HepG2 (cell line): ENCODE results near the gene S100A9. TPM values are rescaled to one million over a fixed set of nuclear protein-coding genes. Genes with fewer than 3 reads are reported as not detected.
"Not testable (repeated sequence)": the region's sequence is repeated elsewhere in the genome, so short reads cannot be mapped to it uniquely, and the experiment has no call there.

Experiments used
- ATAC-seq: fragments of 200-7000 bp; cut with Tn5 transposase; 3 replicates; pipeline ENCODE4 v1.9.1; 2020; ENCODE audit warnings: mild to moderate bottlenecking, moderate library complexity
- BruUV-seq: library from RNA; stranded (reverse); fragments of 400-500 nt; replicated peaks from 2 replicates; lab custom pipeline; 2021; lab: Mats Ljungman, UMichigan
- CTCF ChIA-PET: fragments of 300-600 bp; formaldehyde crosslinking; extraction: SDS; loops from one replicate; lab custom pipeline; 2021; ENCODE audit warnings: low total read pairs, inconsistent platforms, low intra/inter-chr PET ratio; lab: Yijun Ruan, JAX
- POLR2A ChIA-PET: fragments of 350-600 bp; sonication (Branson Sonifier 250); formaldehyde crosslinking; loops from one replicate; lab custom pipeline; 2020; ENCODE audit warnings: antibody characterized with exemption, inconsistent platforms; lab: Yijun Ruan, JAX
- DNase-seq: peaks from one replicate; pipeline ENCODE4 v3.0.0-alpha.2; 2015; ENCODE audit warnings: low spot score
- FAIRE-seq: peaks from 3 replicates; lab custom pipeline; 2011; peaks lifted over from hg19 to GRCh38; lab: Jason Lieb, UNC
- H2AFZ ChIP-seq: one replicate; pipeline ENCODE4 v1.6.1; 2011; ENCODE audit warnings: low read length, inconsistent platforms
- H3K27ac ChIP-seq: fragments of 300-600 bp; 3 replicates; pipeline ENCODE4 v1.8.0; 2011; ENCODE audit warnings: mixed run types, mild to moderate bottlenecking, mixed read lengths, low read length, inconsistent platforms; ENCODE audit not compliant: insufficient read depth; ENCODE audit errors: extremely low read length
- H3K27me3 ChIP-seq, 2 experiments: fragments of 200-600 bp in 1 of 2; 2 replicates in 1 of 2; 3 replicates in 1 of 2; pipeline versions ENCODE4 v1.6.0 to v1.8.0; 2011; ENCODE audit warnings: low read length in 2 of 2, mild to moderate bottlenecking in 2 of 2, moderate library complexity in 2 of 2, inconsistent platforms in 1 of 2; ENCODE audit not compliant: insufficient read depth in 2 of 2, control insufficient read depth in 1 of 2
- H3K36me3 ChIP-seq, 2 experiments: fragments of 200-600 bp in 1 of 2; replicated peaks in 1 of 2; 2 replicates in 1 of 2; 3 replicates in 1 of 2; pipeline versions ENCODE4 v1.5.1 to v1.8.0; 2011; ENCODE audit warnings: low read length in 2 of 2, inconsistent platforms in 1 of 2; ENCODE audit not compliant: insufficient read depth in 2 of 2, control insufficient read depth in 1 of 2
- H3K4me1 ChIP-seq: 2 replicates; pipeline ENCODE4 v1.5.1; 2012; ENCODE audit warnings: low read length, inconsistent platforms; ENCODE audit not compliant: insufficient read depth
- H3K4me2 ChIP-seq: 2 replicates; pipeline ENCODE4 v1.6.0; 2011; ENCODE audit warnings: low read depth, low read length, inconsistent platforms
- H3K4me3 ChIP-seq, 3 experiments: fragments of 200-600 bp in 1 of 3; sonication (generic), shearing (Covaris generic) in 1 of 3; replicated peaks in 1 of 3; 2 replicates each; pipeline ENCODE4 v1.5.1; 2011 to 2016; ENCODE audit warnings: low read length in 3 of 3, inconsistent platforms in 2 of 3, low read depth in 2 of 3, mild to moderate bottlenecking in 2 of 3, control low read depth in 1 of 3, mixed read lengths in 1 of 3; ENCODE audit not compliant: insufficient read depth in 1 of 3
- H3K79me2 ChIP-seq: one replicate; pipeline ENCODE4 v1.6.1; 2011; ENCODE audit warnings: low read length, inconsistent platforms; ENCODE audit not compliant: insufficient read depth
- H3K9ac ChIP-seq: 2 replicates; pipeline ENCODE4 v1.6.0; 2011; ENCODE audit warnings: mild to moderate bottlenecking, low read depth, low read length, inconsistent platforms; ENCODE audit not compliant: insufficient read depth
- H3K9me3 ChIP-seq: 2 replicates; pipeline ENCODE4 v1.5.1; 2012; ENCODE audit warnings: mild to moderate bottlenecking, low read length
- H4K20me1 ChIP-seq: 2 replicates; pipeline ENCODE4 v1.6.0; 2011; ENCODE audit warnings: inconsistent platforms, mild to moderate bottlenecking, low read length, moderate library complexity; ENCODE audit not compliant: insufficient read depth
- WGBS: methylation state at CpG from one replicate; pipeline ENCODE4 v1.1.6; 2017; ENCODE audit warnings: low lambda C conversion rate; 5-methylcytosine and 5-hydroxymethylcytosine counted together
- in situ Hi-C: cut with HindIII; loops from 2 replicates; pipeline ENCODE4 v1.10.0; 2017; ENCODE audit warnings: low pct_unique_long_range_greater_than_20kb; ENCODE audit not compliant: extremely low pct_ligation_motif_present
- intact Hi-C: fragments of 100-400 bp; cut with micrococcal nuclease; formaldehyde crosslinking; loops from one replicate; pipeline ENCODE4 v1.10.0; 2022; ENCODE audit not compliant: unreplicated experiment
- polyA plus RNA-seq, 8 experiments: library from polyadenylated mRNA; depleted of rRNA in 3 of 8; stranded (reverse) in 7 of 8; unstranded in 1 of 8; fragments of >200 nt; fragmentation: Illumina TruSeq in 4 of 8; extraction: Trizol in 4 of 8; gene quantifications; 2 replicates each; pipeline versions ENCODE4 v1.2.1 to v1.2.3, GENCODE V29; 2011 to 2016; ENCODE audit warnings: low read depth in 4 of 8, missing spikeins in 1 of 8, mixed read lengths in 1 of 8; ENCODE audit not compliant: insufficient read depth in 1 of 8
- small RNA-seq, 3 experiments: library from RNA; depleted of rRNA; stranded (forward); fragments of <200 nt; gene quantifications; one replicate each; pipeline ENCODE3, GENCODE V24; 2012; ENCODE audit warnings: low read depth in 2 of 3, low replicate concordance in 1 of 3; ENCODE audit not compliant: insufficient read length in 3 of 3, insufficient read depth in 2 of 3
- total RNA-seq, 5 experiments: library from RNA; depleted of rRNA; stranded (reverse); fragments of >200 nt; fragmentation: Illumina TruSeq; extraction: Trizol; gene quantifications; 2 replicates each; pipeline ENCODE4 v1.2.3, GENCODE V29; 2016; ENCODE audit warnings: low read depth in 1 of 5

S100A9 gene
- total and polyA plus RNA-seq, 2 of the 13 experiments (the other 11 are each of a cell fraction or from before 2014, with no cell fraction given), result 0.31 to 0.69 TPM

DNA sequence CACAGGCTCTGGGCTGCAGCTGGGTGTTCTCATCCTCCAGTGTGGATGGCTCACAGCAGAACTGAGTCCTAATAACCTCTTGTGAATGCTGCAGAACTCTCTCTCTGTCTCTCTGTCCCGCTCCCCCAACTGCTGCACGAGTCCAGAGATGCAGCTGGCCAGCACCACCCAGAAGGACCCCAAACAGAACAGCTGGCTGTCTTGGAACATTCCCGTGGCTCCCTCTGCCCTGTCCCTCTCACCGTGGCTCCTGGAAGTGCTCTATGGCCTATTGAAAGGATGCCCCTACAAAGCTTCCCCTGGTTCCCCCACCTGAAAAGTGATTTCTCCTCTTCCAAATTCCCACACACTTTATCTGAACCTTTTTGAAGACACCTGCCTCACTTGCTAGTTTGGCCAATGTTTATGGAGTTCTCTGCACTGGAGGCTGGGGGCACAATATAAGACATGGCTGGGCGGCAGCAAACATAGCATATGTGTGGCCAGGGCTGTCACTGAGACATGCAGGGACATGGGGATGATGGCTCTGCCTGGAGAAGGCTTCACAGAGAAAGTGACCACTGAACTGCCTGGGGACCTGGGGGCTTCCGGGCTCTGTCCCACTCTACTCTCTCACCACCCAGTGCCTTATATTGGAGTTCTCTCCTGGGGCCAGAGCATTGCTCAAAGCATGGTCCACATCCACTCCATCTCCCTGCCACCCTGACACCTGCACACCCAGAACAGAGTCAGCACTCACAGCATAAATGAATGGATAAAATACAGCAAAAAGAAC is 48.4 kb downstream of the S100A9 start:
- 0% methylated on average over 4 of the region's 6 CpGs for WGBS
- H3K4me1 ChIP-seq, CTCF ChIA-PET, H3K4me2 ChIP-seq, H3K9me3 ChIP-seq, H3K4me3 ChIP-seq, in situ Hi-C loops, POLR2A ChIA-PET, H4K20me1 ChIP-seq, intact Hi-C loops, ATAC-seq, H3K79me2 ChIP-seq, H3K36me3 ChIP-seq, H3K9ac ChIP-seq, DNase-seq, H2AFZ ChIP-seq, H3K27ac ChIP-seq, BruUV-seq, FAIRE-seq: not testable (repeated sequence)
- peaks cover 1 to 21% of the 10 kb centered on the region in 2 experiments; a peak in 3 of 5 replicates for H3K27me3 ChIP-seq

DNA sequence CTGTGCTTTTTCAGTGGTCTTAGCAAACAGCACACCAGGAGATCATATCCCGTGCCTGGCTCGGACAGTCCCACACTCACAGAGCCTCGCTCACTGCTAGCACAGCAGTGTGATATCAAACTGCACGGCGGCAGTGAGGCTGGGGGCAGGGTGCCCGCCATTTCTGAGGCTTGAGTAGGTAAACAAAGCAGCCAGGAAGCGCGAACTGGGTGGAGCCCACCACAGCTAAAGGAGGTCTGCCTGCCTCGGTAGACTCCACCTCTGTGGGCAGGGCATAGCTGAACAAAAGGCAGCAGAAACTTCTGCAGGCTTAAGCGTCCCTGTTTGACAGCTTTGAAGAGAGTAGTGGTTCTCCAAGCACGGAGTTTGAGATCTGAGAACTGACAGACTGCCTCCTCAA is 49.6 kb downstream of the S100A9 start:
- BruUV-seq, H3K4me3 ChIP-seq, H3K79me2 ChIP-seq, intact Hi-C loops, H3K36me3 ChIP-seq, DNase-seq, POLR2A ChIA-PET, H3K9me3 ChIP-seq, in situ Hi-C loops, CTCF ChIA-PET, FAIRE-seq, ATAC-seq, H3K4me1 ChIP-seq, H3K9ac ChIP-seq, H4K20me1 ChIP-seq, H3K27ac ChIP-seq, H3K4me2 ChIP-seq, H2AFZ ChIP-seq: not testable (repeated sequence)
- 20% methylated on average over 6 of the region's 11 CpGs for WGBS
- peaks cover under 1 to 13% of the 10 kb centered on the region in 2 experiments; a peak in 3 of 5 replicates for H3K27me3 ChIP-seq

Small RNA genes within 50 kb of the gene (small RNA-seq; reads per million reads assigned to genes)
- gene RNU6-160P (0 reads per million in 3 experiments), gene S100A15A (0 reads per million in 3 experiments)

Other genes with a start within 250 kb of the S100A9 start
- gene SPRR2F, start 244.3 kb upstream of the S100A9 start, total RNA-seq (2016; rRNA removed; fragmentation: Illumina TruSeq; extraction: Trizol), result not detected in 2 replicates
- not detected in 2 replicates for gene SPRR2F, start 244.3 kb upstream of the S100A9 start, polyA plus RNA-seq (2011; rRNA removed)
- gene SPRR2G, start 207.0 kb upstream of the S100A9 start, total RNA-seq (2016; rRNA removed; fragmentation: Illumina TruSeq; extraction: Trizol), result not detected in 2 replicates
- not detected in 2 replicates for gene SPRR2G, start 207.0 kb upstream of the S100A9 start, polyA plus RNA-seq (2011; rRNA removed)
- gene LELP1, start 154.4 kb upstream of the S100A9 start, total RNA-seq (2016; rRNA removed; fragmentation: Illumina TruSeq; extraction: Trizol), result not detected in 2 replicates
- gene LELP1, start 154.4 kb upstream of the S100A9 start, polyA plus RNA-seq (2011; rRNA removed), result not detected in 2 replicates
- not detected in 2 replicates for gene PRR9, start 140.3 kb upstream of the S100A9 start, total RNA-seq (2016; rRNA removed; fragmentation: Illumina TruSeq; extraction: Trizol)
- gene PRR9, start 140.3 kb upstream of the S100A9 start, polyA plus RNA-seq (2011; rRNA removed), result not detected in 2 replicates
- not detected in 2 replicates for gene LORICRIN, start 98.2 kb upstream of the S100A9 start, total RNA-seq (2016; rRNA removed; fragmentation: Illumina TruSeq; extraction: Trizol)
- not detected in 2 replicates for gene LORICRIN, start 98.2 kb upstream of the S100A9 start, polyA plus RNA-seq (2011; rRNA removed)
- not detected in 2 replicates for gene PGLYRP3, start 44.9 kb upstream of the S100A9 start, total RNA-seq (2016; rRNA removed; fragmentation: Illumina TruSeq; extraction: Trizol)
- not detected in 2 replicates for gene PGLYRP3, start 44.9 kb upstream of the S100A9 start, polyA plus RNA-seq (2011; rRNA removed)
- not detected in 2 replicates for gene PGLYRP4, start 9.0 kb upstream of the S100A9 start, total RNA-seq (2016; rRNA removed; fragmentation: Illumina TruSeq; extraction: Trizol)
- not detected in 2 replicates for gene PGLYRP4, start 9.0 kb upstream of the S100A9 start, polyA plus RNA-seq (2011; rRNA removed)
- not detected in 2 replicates for gene S100A12, start 17.8 kb downstream of the S100A9 start, total RNA-seq (2016; rRNA removed; fragmentation: Illumina TruSeq; extraction: Trizol)
- gene S100A12, start 17.8 kb downstream of the S100A9 start, polyA plus RNA-seq (2011; rRNA removed), result not detected in 2 replicates
- gene S100A8, start 33.2 kb downstream of the S100A9 start, total RNA-seq (2016; rRNA removed; fragmentation: Illumina TruSeq; extraction: Trizol), result not detected in 2 replicates
- not detected in 2 replicates for gene S100A8, start 33.2 kb downstream of the S100A9 start, polyA plus RNA-seq (2011; rRNA removed)
- gene S100A7A, start 58.7 kb downstream of the S100A9 start, total RNA-seq (2016; rRNA removed; fragmentation: Illumina TruSeq; extraction: Trizol), result not detected in 2 replicates
- gene S100A7A, start 58.7 kb downstream of the S100A9 start, polyA plus RNA-seq (2011; rRNA removed), result not detected in 2 replicates
- not detected in 2 replicates for gene S100A7, start 102.8 kb downstream of the S100A9 start, total RNA-seq (2016; rRNA removed; fragmentation: Illumina TruSeq; extraction: Trizol)
- not detected in 2 replicates for gene S100A7, start 102.8 kb downstream of the S100A9 start, polyA plus RNA-seq (2011; rRNA removed)
- gene S100A6, start 178.1 kb downstream of the S100A9 start, total RNA-seq (2016; rRNA removed; fragmentation: Illumina TruSeq; extraction: Trizol), result 85.0 and 87.3 TPM in 2 replicates
- gene S100A6, start 178.1 kb downstream of the S100A9 start, polyA plus RNA-seq (2011; rRNA removed), result 72.9 and 82.2 TPM in 2 replicates
- gene S100A5, start 183.1 kb downstream of the S100A9 start, total RNA-seq (2016; rRNA removed; fragmentation: Illumina TruSeq; extraction: Trizol), result not detected in 2 replicates
- not detected in 2 replicates for gene S100A5, start 183.1 kb downstream of the S100A9 start, polyA plus RNA-seq (2011; rRNA removed)
- gene S100A4, start 188.0 kb downstream of the S100A9 start, total RNA-seq (2016; rRNA removed; fragmentation: Illumina TruSeq; extraction: Trizol), result 20.2 and 24.5 TPM in 2 replicates
- 9.6 and 12.9 TPM in 2 replicates for gene S100A4, start 188.0 kb downstream of the S100A9 start, polyA plus RNA-seq (2011; rRNA removed)
- gene S100A3, start 191.4 kb downstream of the S100A9 start, total RNA-seq (2016; rRNA removed; fragmentation: Illumina TruSeq; extraction: Trizol), result 2.5 and 2.8 TPM in 2 replicates
- gene S100A3, start 191.4 kb downstream of the S100A9 start, polyA plus RNA-seq (2011; rRNA removed), result 3.6 and 4.5 TPM in 2 replicates
- 1.2 and 1.4 TPM in 2 replicates for gene S100A2, start 208.0 kb downstream of the S100A9 start, total RNA-seq (2016; rRNA removed; fragmentation: Illumina TruSeq; extraction: Trizol)
- gene S100A2, start 208.0 kb downstream of the S100A9 start, polyA plus RNA-seq (2011; rRNA removed), result 1.2 and 1.4 TPM in 2 replicates